ENCODE results near the gene APOH. TPM values are rescaled to one million over a fixed set of nuclear protein-coding genes. Genes with fewer than 3 reads are reported as not detected.

Gene APOH, protein sequence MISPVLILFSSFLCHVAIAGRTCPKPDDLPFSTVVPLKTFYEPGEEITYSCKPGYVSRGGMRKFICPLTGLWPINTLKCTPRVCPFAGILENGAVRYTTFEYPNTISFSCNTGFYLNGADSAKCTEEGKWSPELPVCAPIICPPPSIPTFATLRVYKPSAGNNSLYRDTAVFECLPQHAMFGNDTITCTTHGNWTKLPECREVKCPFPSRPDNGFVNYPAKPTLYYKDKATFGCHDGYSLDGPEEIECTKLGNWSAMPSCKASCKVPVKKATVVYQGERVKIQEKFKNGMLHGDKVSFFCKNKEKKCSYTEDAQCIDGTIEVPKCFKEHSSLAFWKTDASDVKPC
- total RNA-seq, result under 1 TPM in 1 of 4 donors, not detected in 3; 0.55 TPM

DNA sequence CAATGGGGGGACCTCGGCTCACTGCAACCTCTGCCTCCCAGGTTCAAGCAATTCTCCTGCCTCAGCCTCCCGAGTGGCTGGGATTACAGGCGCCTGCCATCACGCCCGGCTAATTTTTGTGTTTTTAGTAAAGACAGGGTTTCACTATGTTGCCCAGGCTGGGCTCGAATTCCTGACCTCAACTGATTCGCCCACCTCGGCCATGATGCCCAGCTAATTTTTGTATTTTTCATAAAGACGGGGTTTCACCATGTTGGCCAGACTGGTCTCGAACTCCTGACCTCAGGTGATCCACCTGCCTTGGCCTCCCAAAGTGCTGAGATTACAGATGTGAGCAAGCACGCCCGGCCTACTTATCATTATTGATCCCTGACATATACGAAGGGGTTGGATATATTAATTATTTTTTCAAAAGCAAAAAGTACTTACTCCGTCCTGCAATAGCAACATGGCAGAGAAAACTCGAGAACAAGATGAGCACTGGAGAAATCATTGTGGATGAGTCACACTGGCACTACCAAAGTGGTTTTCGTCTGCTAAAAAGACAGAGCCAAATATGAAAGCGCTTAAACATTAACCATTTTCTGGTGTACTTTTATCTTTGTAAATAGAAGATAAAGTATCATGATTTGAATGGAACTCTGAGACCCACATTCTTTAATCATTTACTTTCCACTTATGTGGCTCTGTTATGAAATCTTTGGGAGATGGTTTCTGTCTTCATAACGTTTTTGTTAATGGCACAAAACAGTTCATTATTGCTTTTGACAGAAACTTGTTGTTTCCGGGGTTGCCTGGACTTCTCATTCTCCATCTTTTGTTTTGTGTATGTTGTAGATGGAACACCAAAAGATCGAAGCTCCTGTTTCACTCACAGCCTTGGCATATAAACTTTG lies at the start of gene APOH:
TSS of gene APOH (minus strand) at position 529 of the 896 bp plus-strand sequence. CDS start at position 493, 36 bp downstream.
- TF ChIP-seq EP300 (IDR thresholded peaks at IDR 0.05; ENCODE audit: low read depth), result no peak
- TF ChIP-seq, protein P1, sequence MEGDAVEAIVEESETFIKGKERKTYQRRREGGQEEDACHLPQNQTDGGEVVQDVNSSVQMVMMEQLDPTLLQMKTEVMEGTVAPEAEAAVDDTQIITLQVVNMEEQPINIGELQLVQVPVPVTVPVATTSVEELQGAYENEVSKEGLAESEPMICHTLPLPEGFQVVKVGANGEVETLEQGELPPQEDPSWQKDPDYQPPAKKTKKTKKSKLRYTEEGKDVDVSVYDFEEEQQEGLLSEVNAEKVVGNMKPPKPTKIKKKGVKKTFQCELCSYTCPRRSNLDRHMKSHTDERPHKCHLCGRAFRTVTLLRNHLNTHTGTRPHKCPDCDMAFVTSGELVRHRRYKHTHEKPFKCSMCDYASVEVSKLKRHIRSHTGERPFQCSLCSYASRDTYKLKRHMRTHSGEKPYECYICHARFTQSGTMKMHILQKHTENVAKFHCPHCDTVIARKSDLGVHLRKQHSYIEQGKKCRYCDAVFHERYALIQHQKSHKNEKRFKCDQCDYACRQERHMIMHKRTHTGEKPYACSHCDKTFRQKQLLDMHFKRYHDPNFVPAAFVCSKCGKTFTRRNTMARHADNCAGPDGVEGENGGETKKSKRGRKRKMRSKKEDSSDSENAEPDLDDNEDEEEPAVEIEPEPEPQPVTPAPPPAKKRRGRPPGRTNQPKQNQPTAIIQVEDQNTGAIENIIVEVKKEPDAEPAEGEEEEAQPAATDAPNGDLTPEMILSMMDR (IDR thresholded peaks at IDR 0.05), result no peak
- TF ChIP-seq POLR2A (IDR thresholded peaks at IDR 0.05), result no peak
- TF ChIP-seq POLR2AphosphoS5 (IDR thresholded peaks at IDR 0.05), result no peak
- Histone ChIP-seq H3K27ac (no peak within 1 kb of the TSS), H3K27me3 (no peaks in the 10 kb centered on the region), H3K4me3 (no peak within 1 kb of the TSS), H3K9me3 (no peaks in the 10 kb centered on the region), H3K36me3 (no peaks in the 10 kb centered on the region), H3K4me1 (no peaks in the 10 kb centered on the region)
- 65 to 67% methylated on average over 10 to 20 of the region's 20 CpGs for WGBS, 2 donors (ENCODE audit: low coverage in 1 of 2)
- in situ Hi-C loops (cut with MboI; ENCODE audit: low pct_ligation_motif_present in 1 of 4, low pct_unique_long_range_greater_than_20kb in 1 of 4, low sequenced_read_pairs in 3 of 4) (no loop called here), intact Hi-C loops (cut with DNase I; ENCODE audit: low total_unique reads) (no loop called here)
- no peak for DNase-seq

DNA sequence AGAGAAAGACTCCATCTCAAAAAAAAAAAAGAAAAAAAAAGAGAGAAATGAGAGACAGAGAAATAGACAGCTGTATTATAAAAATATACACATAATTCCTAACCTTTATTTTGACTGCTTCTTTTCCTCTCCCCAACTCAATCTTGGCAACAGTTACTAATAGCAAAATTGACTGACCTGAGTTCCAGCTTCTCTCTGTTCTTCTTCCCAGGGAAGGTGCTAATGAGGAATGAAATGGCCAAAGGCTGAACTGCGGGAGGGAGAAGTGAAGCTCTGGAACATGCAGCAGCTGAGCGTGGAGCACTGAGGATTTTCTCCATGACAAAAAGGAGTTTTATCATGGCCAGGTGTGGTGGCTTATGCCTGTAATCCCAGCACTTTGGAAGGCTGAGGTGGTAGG lies 48.0 kb upstream of the APOH start:
- no peak for DNase-seq
- intact Hi-C loops (cut with DNase I; ENCODE audit: low total_unique reads), result no loop called here
- Histone ChIP-seq H3K4me1 (no peaks in the 10 kb centered on the region), H3K27ac (no peak overlapping the region), H3K9me3 (no peaks in the 10 kb centered on the region), H3K36me3 (no peaks in the 10 kb centered on the region), H3K27me3 (no peaks in the 10 kb centered on the region), H3K4me3 (no peak overlapping the region)
- 98% methylated on average over 2 of the region's 2 CpGs; no CpG with 5 or more reads in 1 of the 2 donors for WGBS, 2 donors (ENCODE audit: low coverage in 1 of 2)
- TF ChIP-seq POLR2A (IDR thresholded peaks at IDR 0.05) (no peak), POLR2AphosphoS5 (IDR thresholded peaks at IDR 0.05) (no peak), EP300 (IDR thresholded peaks at IDR 0.05; ENCODE audit: low read depth) (no peak)
- TF ChIP-seq, protein P1 (IDR thresholded peaks at IDR 0.05), result no peak
- in situ Hi-C loops (cut with MboI; ENCODE audit: low pct_ligation_motif_present in 1 of 4, low pct_unique_long_range_greater_than_20kb in 1 of 4, low sequenced_read_pairs in 3 of 4), result no loop called here

DNA sequence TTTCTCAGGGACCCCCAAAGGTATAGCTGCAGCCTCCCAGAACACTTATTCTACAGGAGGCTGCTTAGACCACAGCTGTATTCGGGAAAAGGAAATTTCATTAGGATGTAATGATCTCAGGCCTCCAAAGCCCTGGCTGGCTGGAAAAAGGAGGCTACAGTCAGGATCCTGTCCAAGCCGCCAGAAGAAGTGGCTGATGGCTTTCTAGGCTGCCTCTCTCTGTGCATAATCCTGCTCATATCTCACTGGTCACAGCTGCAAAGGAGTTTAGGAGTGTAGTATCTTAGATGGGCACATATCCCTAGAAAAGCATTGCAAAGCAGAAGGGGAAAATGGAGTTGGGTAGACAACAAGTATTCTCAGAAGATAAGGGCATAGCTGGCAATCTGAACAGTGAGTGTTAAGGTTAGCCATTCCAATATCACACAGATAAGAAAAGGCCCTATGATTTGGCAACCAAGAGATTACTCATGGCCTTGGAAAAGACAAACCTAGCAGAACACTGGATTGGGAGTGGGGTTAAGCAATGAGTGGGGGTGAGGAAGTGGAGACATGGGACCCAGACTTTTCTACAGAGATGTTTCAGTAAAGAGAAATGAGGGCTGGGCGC lies 47.2 kb upstream of the APOH start:
- no peak overlapping the region for H3K4me3 ChIP-seq
- no peak for DNase-seq
- no peaks in the 10 kb centered on the region for H3K4me1 ChIP-seq
- H3K27me3 ChIP-seq, result no peaks in the 10 kb centered on the region
- no peaks in the 10 kb centered on the region for H3K36me3 ChIP-seq
- no peaks in the 10 kb centered on the region for H3K9me3 ChIP-seq
- 82 to 100% methylated on average over 2 to 3 of the region's 3 CpGs for WGBS, 2 donors (ENCODE audit: low coverage in 1 of 2)
- H3K27ac ChIP-seq, result no peak overlapping the region
- TF ChIP-seq, protein P1 (IDR thresholded peaks at IDR 0.05), result no peak
- TF ChIP-seq EP300 (IDR thresholded peaks at IDR 0.05; ENCODE audit: low read depth), result no peak
- TF ChIP-seq POLR2AphosphoS5 (IDR thresholded peaks at IDR 0.05), result no peak
- in situ Hi-C loops (cut with MboI; ENCODE audit: low pct_ligation_motif_present in 1 of 4, low pct_unique_long_range_greater_than_20kb in 1 of 4, low sequenced_read_pairs in 3 of 4) (no loop called here), intact Hi-C loops (cut with DNase I; ENCODE audit: low total_unique reads) (no loop called here)

DNA sequence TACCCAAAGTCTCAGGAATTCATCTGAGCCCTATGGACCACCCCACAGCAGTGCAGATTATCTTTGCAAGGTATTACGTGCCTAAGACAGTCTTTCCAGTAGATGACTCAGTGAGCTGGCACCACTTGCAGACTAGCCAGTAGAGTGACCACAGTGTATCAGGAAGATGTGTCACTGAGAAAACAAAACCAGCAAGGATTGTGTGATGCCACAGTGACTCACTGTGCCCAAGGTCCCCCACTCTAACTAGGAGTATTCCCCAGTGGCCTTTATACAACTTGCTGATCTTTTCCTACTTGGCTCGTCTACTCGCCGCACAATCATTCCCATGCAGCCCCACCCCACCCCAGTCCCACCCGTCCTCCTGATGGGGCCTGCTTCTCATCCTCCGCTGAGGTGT lies 46.4 kb upstream of the APOH start:
- H3K27me3 ChIP-seq, result no peaks in the 10 kb centered on the region
- intact Hi-C loops (cut with DNase I; ENCODE audit: low total_unique reads), result no loop called here
- in situ Hi-C loops (cut with MboI; ENCODE audit: low pct_ligation_motif_present in 1 of 4, low pct_unique_long_range_greater_than_20kb in 1 of 4, low sequenced_read_pairs in 3 of 4), result no loop called here
- no peaks in the 10 kb centered on the region for H3K4me1 ChIP-seq
- H3K36me3 ChIP-seq, result no peaks in the 10 kb centered on the region
- 80 to 85% methylated on average over 6 of the region's 6 CpGs for WGBS, 2 donors (ENCODE audit: low coverage in 1 of 2)
- no peak overlapping the region for H3K4me3 ChIP-seq
- DNase-seq, result no peak
- no peaks in the 10 kb centered on the region for H3K9me3 ChIP-seq
- H3K27ac ChIP-seq, result no peak overlapping the region
- TF ChIP-seq POLR2A (IDR thresholded peaks at IDR 0.05) (no peak), EP300 (IDR thresholded peaks at IDR 0.05; ENCODE audit: low read depth) (no peak), POLR2AphosphoS5 (IDR thresholded peaks at IDR 0.05) (no peak)
- TF ChIP-seq, protein P1 (IDR thresholded peaks at IDR 0.05), result no peak
